NT2/D1 (cell line): ENCODE measurements around the gene RNGTT.

Source experiments
- SUZ12 ChIP-seq: IDR thresholded peaks from 2 replicates; pipeline ENCODE4 v1.6.1; 2011; ENCODE audit not compliant: insufficient read length, insufficient read depth; ENCODE audit errors: extremely low read depth
- YY1 ChIP-seq: IDR thresholded peaks from 2 replicates; pipeline ENCODE4 v1.6.1; 2011; ENCODE audit not compliant: insufficient read length, insufficient read depth
- ZNF274 ChIP-seq: IDR thresholded peaks from 2 replicates; pipeline ENCODE4 v1.6.1; 2011; ENCODE audit warnings: mild to moderate bottlenecking, low read depth, low read length

DNA sequence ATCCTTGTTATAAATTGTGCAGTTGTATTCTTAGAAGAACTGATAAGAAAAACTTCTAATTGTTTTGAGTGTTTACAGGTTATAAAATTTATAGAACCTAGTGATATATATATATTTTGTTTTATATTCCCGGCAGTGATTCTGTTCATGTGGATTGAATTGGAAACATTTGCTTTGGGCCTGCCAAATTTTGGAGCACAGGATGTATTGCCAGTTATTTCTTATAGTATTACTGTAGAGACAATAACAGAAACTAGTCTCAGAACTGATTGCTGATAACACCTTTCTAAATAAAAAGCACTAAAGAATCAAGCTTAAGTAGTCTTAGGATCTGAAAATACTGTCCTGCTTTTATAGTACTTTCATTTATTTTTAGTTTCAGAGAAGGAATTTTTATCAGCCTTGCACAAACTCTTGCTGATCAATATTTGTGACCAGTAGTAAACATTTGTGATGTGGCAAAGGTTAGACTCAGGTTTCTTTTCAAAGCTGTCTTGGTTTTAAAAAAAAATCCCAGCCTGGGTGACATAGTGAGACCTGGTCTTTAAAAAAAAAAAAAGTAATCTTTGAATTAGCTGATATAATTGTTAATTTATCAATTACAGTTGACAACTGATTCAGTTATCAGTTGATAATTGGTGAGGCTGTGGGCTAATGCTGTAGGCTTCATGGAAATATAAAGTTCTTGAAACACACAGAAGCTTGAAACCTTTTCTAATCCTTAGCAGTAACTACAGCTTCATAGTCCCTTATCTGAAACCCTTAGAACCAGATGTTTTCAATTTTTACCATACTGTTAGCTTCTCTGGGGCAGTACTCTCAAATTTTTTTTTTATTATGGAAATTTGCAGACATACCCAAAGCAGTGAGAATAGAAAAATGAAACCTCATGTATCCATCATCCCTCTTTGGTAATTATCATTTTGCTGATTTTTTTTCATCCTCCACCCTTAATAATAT is 42.4 kb downstream of the RNGTT start:
- TF ChIP-seq ZNF274 (no peak), SUZ12 (no peak), YY1 (no peak)
